Measurements from ENCODE around the gene CRKL.
"Not testable (repeated sequence)": the region's sequence is repeated elsewhere in the genome, so short reads cannot be mapped to it uniquely, and the experiment has no call there.

CRKL gene

GRCh38 chr22:20965888-20966855 lies 49.0 kb downstream of the CRKL start:
- DNase-seq (ENCODE audit: low read depth in 1 of 2, low spot score in 1 of 2), result no peak

GRCh38 chr22:20966883-20967696 lies 49.9 kb downstream of the CRKL start, which contains the start of gene AIFM3:
AIFM3 (plus strand) TSS chr22:20967255; CDS start chr22:20967945, 690 bp downstream.
- DNase-seq (ENCODE audit: low read depth in 1 of 2, low spot score in 1 of 2), result no peak

- no peak for DNase-seq (ENCODE audit: low read depth in 1 of 2, low spot score in 1 of 2)
These were observed 50.5 kb downstream of the CRKL start for GRCh38 chr22:20967697-20968211.

GRCh38 chr22:20968281-20968977 lies 51.2 kb downstream of the CRKL start:
- DNase-seq (ENCODE audit: low read depth in 1 of 2, low spot score in 1 of 2), result no peak

GRCh38 chr22:20970939-20971657 lies 53.9 kb downstream of the CRKL start:
- DNase-seq (ENCODE audit: low read depth in 1 of 2, low spot score in 1 of 2), result no peak

- not testable (repeated sequence) for DNase-seq (ENCODE audit: low read depth in 1 of 2, low spot score in 1 of 2)
These were observed 54.9 kb downstream of the CRKL start for GRCh38 chr22:20972014-20972694.

GRCh38 chr22:20972933-20973577 lies 55.8 kb downstream of the CRKL start:
- no peak for DNase-seq (ENCODE audit: low read depth in 1 of 2, low spot score in 1 of 2)

- DNase-seq (ENCODE audit: low read depth in 1 of 2, low spot score in 1 of 2), result no peak
These were observed 56.6 kb downstream of the CRKL start for GRCh38 chr22:20973634-20974286.

GRCh38 chr22:20974336-20974955 lies 57.2 kb downstream of the CRKL start:
- no peak for DNase-seq (ENCODE audit: low read depth in 1 of 2, low spot score in 1 of 2)

GRCh38 chr22:20975541-20976290 lies 58.5 kb downstream of the CRKL start:
- no peak for DNase-seq (ENCODE audit: low read depth in 1 of 2, low spot score in 1 of 2)

GRCh38 chr22:20976291-20976877 lies 59.2 kb downstream of the CRKL start:
- DNase-seq (ENCODE audit: low read depth in 1 of 2, low spot score in 1 of 2), result no peak

GRCh38 chr22:20977019-20977418 lies 59.8 kb downstream of the CRKL start:
- DNase-seq (ENCODE audit: low read depth in 1 of 2, low spot score in 1 of 2), result no peak

GRCh38 chr22:20977516-20978170 lies 60.4 kb downstream of the CRKL start:
- DNase-seq (ENCODE audit: low read depth in 1 of 2, low spot score in 1 of 2), result no peak

- no peak for DNase-seq (ENCODE audit: low read depth in 1 of 2, low spot score in 1 of 2)
These were observed 61.2 kb downstream of the CRKL start for GRCh38 chr22:20978419-20978818.

- DNase-seq (ENCODE audit: low read depth in 1 of 2, low spot score in 1 of 2), result peak; percentile 18 to 49
These were observed 62.1 kb downstream of the CRKL start for GRCh38 chr22:20979243-20979809.

- DNase-seq (ENCODE audit: low read depth in 1 of 2, low spot score in 1 of 2), result no peak
These were observed 62.8 kb downstream of the CRKL start for GRCh38 chr22:20979940-20980453.

All from stimulated activated CD4-positive, alpha-beta T cell treated with anti-CD3 and anti-CD28 coated beads, Interleukin-15, amount 100 ng/mL, for 1 hour (primary cell).